ENCODE results near the gene EEF1E1.

- TF ChIP-seq EZH2phosphoT487 (IDR thresholded peaks at IDR 0.05; ENCODE audit: insufficient read depth, low read depth): no peak
- no peak for TF ChIP-seq EZH2 (IDR thresholded peaks at IDR 0.05; ENCODE audit: insufficient read depth, poor library complexity, severe bottlenecking)
Observed at GRCh38 chr6:8137529-8137939, 35.2 kb upstream of the EEF1E1 start.

All from GM23248 (cell line).